ENCODE measurements around the gene PPP4R2.

PPP4R2 gene

DNA sequence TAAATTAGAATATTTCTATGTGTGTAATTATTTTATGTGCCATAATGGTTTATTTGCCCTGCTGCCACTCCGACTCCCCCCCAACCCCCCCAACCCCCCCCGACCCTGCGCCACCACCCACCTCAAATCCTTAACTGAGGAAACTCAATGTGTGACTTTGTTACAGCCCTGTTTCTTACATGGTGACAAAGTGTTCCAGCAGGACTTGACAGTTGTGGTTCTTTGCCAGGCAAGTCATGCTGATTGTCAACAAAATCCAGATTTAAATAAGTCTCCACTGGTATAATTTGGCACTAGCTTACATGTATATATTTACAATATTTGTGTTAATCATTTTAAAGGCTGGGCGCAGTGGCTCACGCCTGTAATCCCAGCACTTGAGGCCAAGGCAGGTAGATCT is 72.6 kb downstream of the PPP4R2 start:
- Histone ChIP-seq H2AFZ (ENCODE audit: low read depth, low read length, severe bottlenecking) (no peak overlapping the region), H3F3A (ENCODE audit: insufficient read depth) (peaks cover 26% of the 10 kb centered on the region; the same call in 1 of the 2 replicates), H3K36me3 (ENCODE audit: low read length) (peaks cover 28% of the 10 kb centered on the region), H3K9ac (ENCODE audit: low read length) (no peak overlapping the region), H3K9me2 (replicated peaks; ENCODE audit: insufficient read depth, low read length) (no peaks in the 10 kb centered on the region), H3K27me3 (ENCODE audit: low read length) (no peaks in the 10 kb centered on the region), H3K9me3 (ENCODE audit: insufficient read depth, low read length) (no peaks in the 10 kb centered on the region), H3K4me3 (ENCODE audit: insufficient read depth, low read length, poor library complexity, severe bottlenecking) (no peak overlapping the region), H3K27ac (ENCODE audit: low read depth, low read length) (no peak overlapping the region), H3K4me2 (ENCODE audit: low read depth, low read length, poor library complexity, severe bottlenecking) (no peak overlapping the region), H4K20me1 (ENCODE audit: low read depth, low read length) (peaks cover 13% of the 10 kb centered on the region; the same call in 1 of the 2 replicates), H3K79me2 (ENCODE audit: insufficient read depth, low read length) (no peaks in the 10 kb centered on the region)
- TF ChIP-seq, protein P1, sequence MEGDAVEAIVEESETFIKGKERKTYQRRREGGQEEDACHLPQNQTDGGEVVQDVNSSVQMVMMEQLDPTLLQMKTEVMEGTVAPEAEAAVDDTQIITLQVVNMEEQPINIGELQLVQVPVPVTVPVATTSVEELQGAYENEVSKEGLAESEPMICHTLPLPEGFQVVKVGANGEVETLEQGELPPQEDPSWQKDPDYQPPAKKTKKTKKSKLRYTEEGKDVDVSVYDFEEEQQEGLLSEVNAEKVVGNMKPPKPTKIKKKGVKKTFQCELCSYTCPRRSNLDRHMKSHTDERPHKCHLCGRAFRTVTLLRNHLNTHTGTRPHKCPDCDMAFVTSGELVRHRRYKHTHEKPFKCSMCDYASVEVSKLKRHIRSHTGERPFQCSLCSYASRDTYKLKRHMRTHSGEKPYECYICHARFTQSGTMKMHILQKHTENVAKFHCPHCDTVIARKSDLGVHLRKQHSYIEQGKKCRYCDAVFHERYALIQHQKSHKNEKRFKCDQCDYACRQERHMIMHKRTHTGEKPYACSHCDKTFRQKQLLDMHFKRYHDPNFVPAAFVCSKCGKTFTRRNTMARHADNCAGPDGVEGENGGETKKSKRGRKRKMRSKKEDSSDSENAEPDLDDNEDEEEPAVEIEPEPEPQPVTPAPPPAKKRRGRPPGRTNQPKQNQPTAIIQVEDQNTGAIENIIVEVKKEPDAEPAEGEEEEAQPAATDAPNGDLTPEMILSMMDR (IDR thresholded peaks at IDR 0.05; ENCODE audit: insufficient read depth, low read length, poor library complexity, severe bottlenecking) = no peak
- no peak for TF ChIP-seq EZH2phosphoT487 (conservative IDR thresholded peaks at IDR 0.05; ENCODE audit: low read length)

DNA sequence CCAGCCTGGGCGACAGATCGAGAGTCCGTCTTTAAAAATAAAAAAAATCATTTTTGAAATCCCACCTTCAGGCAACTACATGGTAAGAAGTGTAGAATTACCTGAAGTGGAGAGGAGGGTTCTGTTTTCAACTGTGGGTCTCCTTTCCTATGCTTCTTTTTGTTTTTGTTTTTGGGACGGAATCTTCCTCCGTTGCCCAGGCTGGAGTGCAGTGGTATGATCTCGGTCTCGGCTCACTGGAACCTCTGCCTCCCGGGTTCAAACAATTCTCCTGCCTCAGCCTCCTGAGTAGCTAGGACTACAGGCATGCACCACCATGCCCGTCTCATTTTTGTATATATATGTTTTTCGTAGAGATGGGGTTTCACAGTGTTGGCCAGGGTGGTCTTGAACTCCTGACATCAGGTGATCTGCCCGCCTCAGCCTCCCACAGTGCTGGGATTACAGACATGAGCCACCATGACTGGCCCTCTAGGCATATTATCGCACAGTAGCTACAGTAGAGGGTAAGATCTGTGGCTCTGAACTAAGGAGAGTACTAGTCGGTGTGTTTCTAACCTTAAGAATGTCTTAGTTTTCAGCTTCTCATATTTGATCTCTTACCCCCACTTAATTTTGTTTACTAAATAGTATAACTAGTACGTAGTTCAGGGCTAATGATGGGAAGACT is 73.3 kb downstream of the PPP4R2 start:
- H3K9ac ChIP-seq (ENCODE audit: low read length) = no peak overlapping the region
- no peaks in the 10 kb centered on the region for H3K27me3 ChIP-seq (ENCODE audit: low read length)
- H3K4me2 ChIP-seq (ENCODE audit: low read depth, low read length, poor library complexity, severe bottlenecking) = no peak overlapping the region
- peaks cover 26% of the 10 kb centered on the region; the same call in 1 of the 2 replicates for H3F3A ChIP-seq (ENCODE audit: insufficient read depth)
- H3K27ac ChIP-seq (ENCODE audit: low read depth, low read length) = no peak overlapping the region
- no peak overlapping the region for H2AFZ ChIP-seq (ENCODE audit: low read depth, low read length, severe bottlenecking)
- H3K9me2 ChIP-seq (replicated peaks; ENCODE audit: insufficient read depth, low read length) = no peaks in the 10 kb centered on the region
- H3K36me3 ChIP-seq (ENCODE audit: low read length) = peaks cover 20% of the 10 kb centered on the region; the same call in 1 of the 2 replicates
- H4K20me1 ChIP-seq (ENCODE audit: low read depth, low read length) = peaks cover 13% of the 10 kb centered on the region; the same call in 1 of the 2 replicates
- H3K4me3 ChIP-seq (ENCODE audit: insufficient read depth, low read length, poor library complexity, severe bottlenecking) = no peak overlapping the region
- no peaks in the 10 kb centered on the region for H3K9me3 ChIP-seq (ENCODE audit: insufficient read depth, low read length)
- TF ChIP-seq EZH2phosphoT487 (conservative IDR thresholded peaks at IDR 0.05; ENCODE audit: low read length) = no peak
- TF ChIP-seq, protein P1 (IDR thresholded peaks at IDR 0.05; ENCODE audit: insufficient read depth, low read length, poor library complexity, severe bottlenecking) = no peak
- H3K79me2 ChIP-seq (ENCODE audit: insufficient read depth, low read length) = no peaks in the 10 kb centered on the region

DNA sequence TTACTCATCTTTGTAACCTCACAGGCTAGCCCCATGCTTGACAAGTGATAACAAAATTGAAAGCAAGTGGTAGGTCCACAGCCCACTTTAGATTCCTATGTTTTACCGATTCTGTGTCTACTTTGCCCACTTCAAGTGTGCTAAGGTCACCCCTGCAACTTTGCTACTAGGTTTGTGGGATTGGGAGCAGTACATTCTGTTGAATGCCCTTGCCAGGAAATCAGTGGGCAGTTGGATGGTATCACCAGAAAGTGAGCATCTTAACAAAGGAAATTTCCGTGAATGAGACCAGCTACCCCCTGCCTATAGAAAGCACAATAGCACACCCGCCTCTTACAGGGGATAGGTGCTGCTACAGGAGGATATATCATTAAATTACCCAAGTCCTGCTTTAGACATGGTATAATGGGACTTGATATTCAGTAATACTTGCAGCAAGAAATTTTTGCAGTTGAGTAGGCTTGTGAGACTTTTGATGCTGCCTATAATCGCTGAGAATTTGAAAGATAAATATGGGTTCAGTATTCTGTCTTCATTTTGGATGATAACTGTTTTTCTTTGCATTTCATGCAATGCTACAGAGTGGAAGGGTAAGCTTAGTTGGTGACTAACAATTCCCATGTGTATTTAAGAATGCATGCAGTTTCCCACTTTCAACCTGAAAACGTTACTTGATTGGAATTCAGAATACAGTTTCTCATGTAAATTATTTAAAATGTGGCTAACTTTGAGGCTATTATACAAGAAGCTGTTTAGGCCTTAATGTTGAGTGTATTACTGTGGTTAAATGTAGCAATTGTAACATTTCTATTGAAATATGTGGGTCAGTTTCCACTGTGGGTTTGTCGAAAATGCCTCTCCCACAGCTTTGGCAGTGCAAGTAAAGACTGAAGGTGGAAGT is 74.3 kb downstream of the PPP4R2 start:
- Histone ChIP-seq H3K9me2 (replicated peaks; ENCODE audit: insufficient read depth, low read length) (no peaks in the 10 kb centered on the region), H4K20me1 (ENCODE audit: low read depth, low read length) (peaks cover 13% of the 10 kb centered on the region; the same call in 1 of the 2 replicates), H3K27ac (ENCODE audit: low read depth, low read length) (no peak overlapping the region), H3K4me3 (ENCODE audit: insufficient read depth, low read length, poor library complexity, severe bottlenecking) (no peak overlapping the region), H3K4me2 (ENCODE audit: low read depth, low read length, poor library complexity, severe bottlenecking) (no peak overlapping the region), H3K9ac (ENCODE audit: low read length) (no peak overlapping the region), H3K27me3 (ENCODE audit: low read length) (no peaks in the 10 kb centered on the region), H3K36me3 (ENCODE audit: low read length) (peaks cover 16% of the 10 kb centered on the region; the same call in 1 of the 2 replicates), H3K9me3 (ENCODE audit: insufficient read depth, low read length) (no peaks in the 10 kb centered on the region), H3K79me2 (ENCODE audit: insufficient read depth, low read length) (no peaks in the 10 kb centered on the region), H3F3A (ENCODE audit: insufficient read depth) (peaks cover 26% of the 10 kb centered on the region; the same call in 1 of the 2 replicates), H2AFZ (ENCODE audit: low read depth, low read length, severe bottlenecking) (no peak overlapping the region)
- no peak for TF ChIP-seq EZH2phosphoT487 (conservative IDR thresholded peaks at IDR 0.05; ENCODE audit: low read length)
- TF ChIP-seq, protein P1 (IDR thresholded peaks at IDR 0.05; ENCODE audit: insufficient read depth, low read length, poor library complexity, severe bottlenecking) = no peak
